A549 (cell line): ENCODE measurements around the gene EPHB1. TPM values are rescaled to one million over a fixed set of nuclear protein-coding genes. Genes with fewer than 3 reads are reported as not detected.

Experiments
- ATAC-seq, 2 experiments: fragments of 200-7000 bp in 1 of 2; fragments of >200 bp in 1 of 2; cut with Nextera tagmentation in 1 of 2; cut with Tn5 transposase in 1 of 2; 3 replicates each; pipeline versions ENCODE4 v1.8.0 to v1.9.1; 2018 to 2020; ENCODE audit warnings: mild to moderate bottlenecking in 1 of 2, moderate library complexity in 1 of 2
- CTCF ChIA-PET: fragments of 300-600 bp; sonication (Branson Sonifier 250); formaldehyde crosslinking; extraction: SDS; loops from one replicate; lab custom pipeline; 2021; ENCODE audit warnings: antibody characterized with exemption, inconsistent platforms; lab: Yijun Ruan, JAX
- POLR2A ChIA-PET: fragments of 350-600 bp; formaldehyde crosslinking; extraction: SDS; loops from one replicate; lab custom pipeline; 2021; ENCODE audit warnings: antibody characterized with exemption, inconsistent platforms; lab: Yijun Ruan, JAX
- DNase-seq, 2 experiments: peaks; one replicate each; pipeline versions ENCODE4 v3.0.0 to v3.0.0-alpha.2; 2011 to 2016; ENCODE audit warnings: low read depth in 1 of 2, low spot score in 1 of 2
- FAIRE-seq: peaks from 2 replicates; lab custom pipeline; 2011; peaks lifted over from hg19 to GRCh38; lab: Jason Lieb, UNC
- H3K27ac ChIP-seq, 2 experiments: fragments of >200 bp; sonication (Bioruptor Twin); formaldehyde crosslinking; 3 replicates each; pipeline ENCODE4 v1.5.1; 2016 to 2017
- H3K4me1 ChIP-seq: fragments of >200 bp; sonication (Bioruptor Twin); formaldehyde crosslinking; 3 replicates; pipeline ENCODE4 v1.6.1; 2016
- H3K4me2 ChIP-seq: fragments of >200 bp; sonication (Bioruptor Twin); formaldehyde crosslinking; 3 replicates; pipeline ENCODE4 v1.6.1; 2016
- H3K4me3 ChIP-seq: fragments of >200 bp; sonication (Bioruptor Twin); formaldehyde crosslinking; 3 replicates; pipeline ENCODE4 v1.5.1; 2016
- H3K9me3 ChIP-seq: fragments of >200 bp; sonication (Bioruptor Twin); formaldehyde crosslinking; 3 replicates; pipeline ENCODE4 v1.6.1; 2016
- BCL3 ChIP-seq: fragments of >200 bp; sonication (Bioruptor Twin); formaldehyde crosslinking; IDR thresholded peaks from 3 replicates; pipeline ENCODE4 v1.6.1; 2016
- BHLHE40 ChIP-seq: IDR thresholded peaks from 2 replicates; pipeline ENCODE4 v1.6.1; 2012; ENCODE audit warnings: low read depth, low read length, inconsistent platforms
- CBX8 ChIP-seq: fragments of 200-600 bp; sonication (generic); IDR thresholded peaks from 2 replicates; pipeline ENCODE4 v1.6.1; 2016
- CEBPB ChIP-seq, 2 experiments: fragments of >200 bp in 1 of 2; sonication (Bioruptor Twin) in 1 of 2; formaldehyde crosslinking in 1 of 2; IDR thresholded peaks; 2 replicates each; pipeline ENCODE4 v1.6.1; 2012 to 2016
- CHD2 ChIP-seq: fragments of 150-350 bp; IDR thresholded peaks from 2 replicates; pipeline ENCODE4 v1.6.1; 2014; ENCODE audit warnings: low read length; ENCODE audit not compliant: partially characterized antibody
- E2F6 ChIP-seq: IDR thresholded peaks from 2 replicates; pipeline ENCODE4 v1.6.1; 2012; ENCODE audit warnings: low read depth, borderline replicate concordance
- EHF ChIP-seq: fragments of 250-450 bp; sonication (Bioruptor Pico); IDR thresholded peaks from 2 replicates; pipeline ENCODE4 v1.5.0; 2020; ENCODE audit warnings: mild to moderate bottlenecking
- EHMT2 ChIP-seq: fragments of 200-600 bp; sonication (generic); IDR thresholded peaks from 2 replicates; pipeline ENCODE4 v1.6.1; 2016; ENCODE audit warnings: antibody characterized with exemption, low read depth, mild to moderate bottlenecking, moderate library complexity
- ESRRA ChIP-seq: fragments of 150-350 bp; IDR thresholded peaks from 2 replicates; pipeline ENCODE4 v1.6.1; 2014; ENCODE audit warnings: mild to moderate bottlenecking, low read length, borderline replicate concordance
- FOSL2 ChIP-seq, 2 experiments: fragments of 450-650 bp in 1 of 2; fragments of >200 bp in 1 of 2; sonication (Bioruptor Twin) in 1 of 2; formaldehyde crosslinking; IDR thresholded peaks; 2 replicates each; pipeline versions ENCODE4 v1.5.0 to v1.6.1; 2016 to 2020; ENCODE audit warnings: mild to moderate bottlenecking in 1 of 2, moderate library complexity in 1 of 2
- FOXS1 ChIP-seq: fragments of 250-450 bp; sonication (Bioruptor Pico); IDR thresholded peaks from 2 replicates; pipeline ENCODE4 v1.5.0; 2020; ENCODE audit warnings: mild to moderate bottlenecking, moderate library complexity
- GATA3 ChIP-seq: IDR thresholded peaks from 2 replicates; pipeline ENCODE4 v1.6.1; 2012; ENCODE audit warnings: borderline replicate concordance
- HDAC2 ChIP-seq: fragments of 200-600 bp; sonication (generic); IDR thresholded peaks from 2 replicates; pipeline ENCODE4 v1.6.1; 2016
- KDM5A ChIP-seq: fragments of 200-600 bp; sonication (generic); IDR thresholded peaks from 2 replicates; pipeline ENCODE4 v1.6.1; 2016; ENCODE audit warnings: antibody characterized with exemption, mild to moderate bottlenecking
- MAFK ChIP-seq: fragments of 450-650 bp; IDR thresholded peaks from 2 replicates; pipeline ENCODE4 v1.6.1; 2014; ENCODE audit not compliant: partially characterized antibody
- MAZ ChIP-seq: fragments of 150-350 bp; IDR thresholded peaks from 2 replicates; pipeline ENCODE4 v1.6.1; 2014; ENCODE audit warnings: antibody characterized with exemption, low read depth, low read length, borderline replicate concordance
- MYC ChIP-seq: IDR thresholded peaks from 2 replicates; pipeline ENCODE4 v1.6.1; 2012; ENCODE audit warnings: mild to moderate bottlenecking, inconsistent platforms, low read length, improper control_type of control experiment, borderline replicate concordance
- NR3C1 ChIP-seq: fragments of >200 bp; sonication (Bioruptor Twin); formaldehyde crosslinking; IDR thresholded peaks from 3 replicates; pipeline ENCODE4 v1.6.1; 2017
- RAD21 ChIP-seq, 2 experiments: fragments of >200 bp in 1 of 2; sonication (Bioruptor Twin) in 1 of 2; formaldehyde crosslinking in 1 of 2; IDR thresholded peaks in 1 of 2; conservative IDR thresholded peaks in 1 of 2; 2 replicates in 1 of 2; 3 replicates in 1 of 2; pipeline ENCODE4 v1.6.1; 2012 to 2018; ENCODE audit warnings: inconsistent platforms in 1 of 2
- RARB ChIP-seq: fragments of 250-450 bp; sonication (Bioruptor Pico); IDR thresholded peaks from 2 replicates; pipeline ENCODE4 v1.8.0; 2021; ENCODE audit warnings: mild to moderate bottlenecking, moderate library complexity
- REST ChIP-seq: fragments of 200-600 bp; sonication (generic); IDR thresholded peaks from 2 replicates; pipeline ENCODE4 v1.6.1; 2016; ENCODE audit warnings: antibody characterized with exemption, mild to moderate bottlenecking, moderate library complexity
- USF2 ChIP-seq: fragments of 450-650 bp; IDR thresholded peaks from 2 replicates; pipeline ENCODE4 v1.6.1; 2014; ENCODE audit warnings: antibody characterized with exemption
- ZSCAN20 ChIP-seq: fragments of 250-450 bp; sonication (Bioruptor Pico); IDR thresholded peaks from 2 replicates; pipeline ENCODE4 v1.8.0; 2022; ENCODE audit warnings: mild to moderate bottlenecking, moderate library complexity
- WGBS: methylation state at CpG from one replicate; pipeline ENCODE4 v1.1.6; 2017; ENCODE audit errors: missing lambda C conversion rate; 5-methylcytosine and 5-hydroxymethylcytosine counted together
- polyA plus RNA-seq, 4 experiments: library from polyadenylated mRNA; depleted of rRNA in 3 of 4; stranded (reverse); fragments of >200 nt; fragmentation: RNase III in 1 of 4; extraction: RNeasy Plus Mini Kit Qiagen cat#74134 plus additional on column Dnase treatment in 1 of 4; gene quantifications; 2 replicates in 3 of 4; 3 replicates in 1 of 4; pipeline ENCODE4 v1.2.3, GENCODE V29; 2011 to 2017

The EPHB1 gene
- polyA plus RNA-seq, 2 of the 4 experiments (the other 2 are of a cell fraction), result 0.18 to 0.21 TPM

GRCh38 chr3:135272026-135272669 is 477.1 kb downstream of the EPHB1 start (continued):
- TF ChIP-seq CHD2, result no peak
- no peak for TF ChIP-seq ESRRA
- TF ChIP-seq USF2, result no peak
- no peak for TF ChIP-seq FOXS1
- no peak for TF ChIP-seq EHF
- no peak for TF ChIP-seq HDAC2

GRCh38 chr3:135292162-135292561 is 497.1 kb downstream of the EPHB1 start:
- no peak for ATAC-seq
- CTCF ChIA-PET, result no interaction called here

GRCh38 chr3:135301670-135302069 is 506.6 kb downstream of the EPHB1 start:
- WGBS, result 0% methylated on average over 2 of the region's 2 CpGs
- CTCF ChIA-PET, result no interaction called here
- no peak overlapping the region for H3K4me2 ChIP-seq

More at GRCh38 chr3:135292162-135292561, 497.1 kb downstream of the EPHB1 start:
- Histone ChIP-seq H3K9me3 (no peaks in the 10 kb centered on the region), H3K27ac (no peak overlapping the region), H3K4me3 (no peak overlapping the region), H3K4me2 (no peak overlapping the region), H3K4me1 (no peaks in the 10 kb centered on the region)
- DNase-seq (no peak), FAIRE-seq (no peak)
- TF ChIP-seq MAFK, result no peak
- no peak for TF ChIP-seq GATA3
- no peak for TF ChIP-seq BHLHE40
- no peak for TF ChIP-seq CBX8
- POLR2A ChIA-PET, result no interaction called here
- WGBS, result 6% methylated on average over 1 of the region's 1 CpG

GRCh38 chr3:135304378-135304777 is 509.3 kb downstream of the EPHB1 start:
- ATAC-seq, result no peak
- Histone ChIP-seq H3K27ac (no peak overlapping the region), H3K4me1 (no peaks in the 10 kb centered on the region), H3K4me2 (no peak overlapping the region), H3K9me3 (no peaks in the 10 kb centered on the region), H3K4me3 (no peak overlapping the region)
- FAIRE-seq, result no peak
- WGBS, result 8% methylated on average over 1 of the region's 1 CpG
- no peak for TF ChIP-seq ZSCAN20 (CRISPR knock-in tag)
- TF ChIP-seq HDAC2, result no peak
- TF ChIP-seq FOXS1, result no peak
- TF ChIP-seq EHMT2, result no peak
- no peak for TF ChIP-seq E2F6
- no peak for TF ChIP-seq REST
- no peak for TF ChIP-seq FOSL2 (IDR thresholded peaks at IDR 0.05)
- TF ChIP-seq FOSL2 (CRISPR knock-in tag; IDR thresholded peaks at IDR 0.05), result no peak
- TF ChIP-seq MAZ, result no peak
- TF ChIP-seq RAD21 (conservative IDR thresholded peaks at IDR 0.05 in 1 of 2, IDR thresholded peaks at IDR 0.05 in 1 of 2), result no peak
- no peak for TF ChIP-seq BCL3
- no peak for TF ChIP-seq KDM5A
- no peak for TF ChIP-seq MYC
- TF ChIP-seq USF2, result no peak
- TF ChIP-seq MAFK, result no peak
- no peak for TF ChIP-seq CEBPB (IDR thresholded peaks at IDR 0.05)
- TF ChIP-seq CBX8, result no peak
- no peak for TF ChIP-seq RARB
- TF ChIP-seq NR3C1, result no peak
- ChIA-PET POLR2A (no interaction called here), CTCF (no interaction called here)
- DNase-seq, result no peak

More at GRCh38 chr3:135301670-135302069, 506.6 kb downstream of the EPHB1 start:
- no peaks in the 10 kb centered on the region for H3K9me3 ChIP-seq
- no peaks in the 10 kb centered on the region for H3K4me1 ChIP-seq
- no peak for FAIRE-seq
- no peak for ATAC-seq
- H3K4me3 ChIP-seq, result no peak overlapping the region
- TF ChIP-seq ZSCAN20 (CRISPR knock-in tag), result no peak
- TF ChIP-seq, all 56 proteins: peak for 0
- H3K27ac ChIP-seq, result no peak overlapping the region
- POLR2A ChIA-PET, result no interaction called here
- no peak for DNase-seq
